Esophagus muscularis mucosa (tissue), 4 donors: ENCODE data around the gene LHFPL5. TPM values are rescaled to one million over a fixed set of nuclear protein-coding genes. Genes with fewer than 3 reads are reported as not detected.

Experiments used
- DNase-seq: peaks from one replicate; pipeline ENCODE4 v3.0.0-alpha.2; 2017; ENCODE audit errors: extremely low spot score
- H3K27ac ChIP-seq, 4 donors: fragments of 200-600 bp; sonication (generic); replicated peaks in 1 of 4; 1 replicate in 3 of 4; 2 replicates in 1 of 4; pipeline ENCODE4 v1.5.1; 2016 to 2019; ENCODE audit warnings: mild to moderate bottlenecking in 1 of 4
- H3K27me3 ChIP-seq, 4 donors: fragments of 200-600 bp; sonication (generic); one replicate each; pipeline versions ENCODE4 v1.5.1 to v1.6.0; 2016 to 2019
- H3K36me3 ChIP-seq, 4 donors: fragments of 200-600 bp; sonication (generic); one replicate each; pipeline ENCODE4 v1.5.1; 2016 to 2019
- H3K4me1 ChIP-seq, 4 donors: fragments of 200-600 bp; sonication (generic); one replicate each; pipeline ENCODE4 v1.5.1; 2016 to 2019
- H3K4me3 ChIP-seq, 4 donors: fragments of 200-600 bp; sonication (generic); 1 replicate in 2 of 4; 2 replicates in 2 of 4; pipeline ENCODE4 v1.5.1; 2016 to 2019; ENCODE audit warnings: mild to moderate bottlenecking in 4 of 4, moderate library complexity in 1 of 4
- H3K9me3 ChIP-seq, 4 donors: fragments of 200-600 bp; sonication (generic); 1 replicate in 3 of 4; 2 replicates in 1 of 4; pipeline ENCODE4 v1.5.1; 2016 to 2019
- CTCF ChIP-seq, 3 experiments: fragments of 200-600 bp in 2 of 3; fragments of 450-650 bp in 1 of 3; sonication (generic) in 2 of 3; IDR thresholded peaks; one replicate each; pipeline ENCODE4 v1.5.1; 2017 to 2019; ENCODE audit warnings: antibody characterized with exemption in 3 of 3, mild to moderate bottlenecking in 2 of 3, moderate library complexity in 1 of 3
- EP300 ChIP-seq: sonication (generic); formaldehyde crosslinking; IDR thresholded peaks from one replicate; pipeline ENCODE4 v1.6.1; 2017; ENCODE audit warnings: antibody characterized with exemption
- POLR2A ChIP-seq: fragments of 450-650 bp; IDR thresholded peaks from one replicate; pipeline ENCODE4 v1.6.1; 2017; ENCODE audit warnings: antibody characterized with exemption, moderate library complexity, mild to moderate bottlenecking, low read depth
- POLR2AphosphoS5 ChIP-seq, 2 donors: sonication (generic); formaldehyde crosslinking; IDR thresholded peaks; one replicate each; pipeline ENCODE4 v1.6.1; 2017; ENCODE audit warnings: antibody characterized with exemption in 2 of 2
- WGBS: methylation state at CpG from one replicate; pipeline ENCODE4 v1.1.5; 2018; 5-methylcytosine and 5-hydroxymethylcytosine counted together
- intact Hi-C: fragments of 100-400 bp; cut with DNase I; formaldehyde crosslinking; loops from one replicate; pipeline ENCODE4 v1.15.1; 2023
- total RNA-seq, 4 donors: library from RNA; depleted of rRNA; stranded (reverse); fragments of >200 nt; gene quantifications; one replicate each; pipeline versions ENCODE4 v1.1.0 to v1.2.1, GENCODE V29; 2016

LHFPL5 gene
- total RNA-seq, 4 donors from 2014 or later: not detected

GRCh38 chr6:35811699-35811995, 6.5 kb downstream of the LHFPL5 start:
- Histone ChIP-seq H3K4me3 (no peak overlapping the region), H3K27me3 (peaks cover 0 to 34% (median 0%) of the 10 kb centered on the region in 4 donors), H3K36me3 (no peaks in the 10 kb centered on the region), H3K4me1 (no peaks in the 10 kb centered on the region), H3K27ac (no peak overlapping the region), H3K9me3 (peaks cover 0 to 4% (median 2%) of the 10 kb centered on the region in 4 donors)
- no peak for DNase-seq
- TF ChIP-seq EP300: no peak
- no peak for TF ChIP-seq POLR2A
- WGBS: 79% methylated on average over 6 of the region's 6 CpGs
- intact Hi-C loops: no loop called here

- intact Hi-C loops: no loop called here
- H3K9me3 ChIP-seq: peaks cover 0 to 18% (median 13%) of the 10 kb centered on the region in 4 donors
- H3K36me3 ChIP-seq: no peaks in the 10 kb centered on the region
- no peaks in the 10 kb centered on the region for H3K4me1 ChIP-seq
- DNase-seq: no peak
- TF ChIP-seq POLR2A (no peak), POLR2AphosphoS5 (IDR thresholded peaks at IDR 0.05) (no peak), EP300 (no peak), CTCF (IDR thresholded peaks at IDR 0.05) (no peak)
- H3K27ac ChIP-seq: no peak overlapping the region
- no peak overlapping the region for H3K4me3 ChIP-seq
- H3K27me3 ChIP-seq: peaks cover 0 to 6% (median 0%) of the 10 kb centered on the region in 4 donors
Observed at GRCh38 chr6:35817515-35817914, 12.4 kb downstream of the LHFPL5 start.

GRCh38 chr6:35823601-35824000, 18.4 kb downstream of the LHFPL5 start:
- H3K4me3 ChIP-seq: no peak overlapping the region
- H3K27ac ChIP-seq: no peak overlapping the region
- TF ChIP-seq CTCF (IDR thresholded peaks at IDR 0.05) (no peak), EP300 (no peak), POLR2AphosphoS5 (IDR thresholded peaks at IDR 0.05) (no peak), POLR2A (no peak)
- DNase-seq: no peak
- H3K4me1 ChIP-seq: no peaks in the 10 kb centered on the region
- H3K36me3 ChIP-seq: no peaks in the 10 kb centered on the region
- intact Hi-C loops: no loop called here
- peaks cover 0 to 20% (median 0%) of the 10 kb centered on the region in 4 donors for H3K27me3 ChIP-seq
- WGBS: 88% methylated on average over 2 of the region's 2 CpGs
- H3K9me3 ChIP-seq: no peaks in the 10 kb centered on the region

- intact Hi-C loops: no loop called here
- TF ChIP-seq POLR2AphosphoS5 (IDR thresholded peaks at IDR 0.05) (no peak), CTCF (IDR thresholded peaks at IDR 0.05) (no peak), POLR2A (no peak), EP300 (no peak)
- H3K4me3 ChIP-seq: no peak overlapping the region
- no peak overlapping the region for H3K27ac ChIP-seq
- H3K27me3 ChIP-seq: peaks cover 0 to 16% (median 0%) of the 10 kb centered on the region in 4 donors
- H3K36me3 ChIP-seq: no peaks in the 10 kb centered on the region
- no peaks in the 10 kb centered on the region for H3K9me3 ChIP-seq
- no peak for DNase-seq
- WGBS: 84% methylated on average over 5 of the region's 5 CpGs
- no peaks in the 10 kb centered on the region for H3K4me1 ChIP-seq
Observed at GRCh38 chr6:35824552-35825192, 19.5 kb downstream of the LHFPL5 start.

GRCh38 chr6:35829306-35829705, 24.2 kb downstream of the LHFPL5 start:
- Histone ChIP-seq H3K4me1 (no peaks in the 10 kb centered on the region), H3K9me3 (no peaks in the 10 kb centered on the region), H3K27me3 (peaks cover 0 to 11% (median 0%) of the 10 kb centered on the region in 4 donors), H3K4me3 (no peak overlapping the region), H3K27ac (no peak overlapping the region), H3K36me3 (peaks cover 0 to 13% (median 6%) of the 10 kb centered on the region in 4 donors)
- TF ChIP-seq EP300 (no peak), POLR2AphosphoS5 (IDR thresholded peaks at IDR 0.05) (no peak), CTCF (IDR thresholded peaks at IDR 0.05) (no peak), POLR2A (no peak)
- DNase-seq: no peak
- intact Hi-C loops: no loop called here
- 91% methylated on average over 5 of the region's 5 CpGs for WGBS
